AG09319 (cell line): ENCODE data around the gene UNC5C.

Experiments
- DNase-seq: peaks from one replicate; pipeline ENCODE4 v3.0.0-alpha.2; 2010; ENCODE audit warnings: low read depth; ENCODE audit errors: extremely low read depth
- CTCF ChIP-seq: IDR thresholded peaks from 2 replicates; pipeline ENCODE4 v1.5.1; 2011; ENCODE audit warnings: low read depth, mild to moderate bottlenecking, inconsistent platforms, low read length, moderate library complexity

UNC5C gene

DNA sequence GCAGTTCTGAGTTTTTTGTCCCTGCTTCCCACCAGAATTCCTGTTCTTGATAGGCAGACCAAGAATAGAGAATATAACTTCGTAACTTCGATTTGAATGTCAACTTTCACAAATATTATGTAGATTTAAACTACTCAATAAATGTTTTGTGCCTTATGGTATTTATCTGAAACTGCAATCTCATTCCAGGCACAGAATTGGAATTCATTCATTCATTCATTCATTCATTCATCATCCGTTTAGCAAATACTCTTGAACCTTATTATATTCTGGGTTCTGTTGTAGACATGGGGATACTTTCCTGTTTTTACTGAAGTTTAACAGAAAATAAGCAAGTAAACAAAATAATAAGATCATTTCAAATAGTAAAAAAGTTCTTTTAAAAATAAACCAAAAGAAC, 324.4 kb downstream of the UNC5C start:
- TF ChIP-seq CTCF = no peak
- DNase-seq = no peak

GRCh38 chr4:95220205-95221175, 328.3 kb downstream of the UNC5C start:
- no peak for DNase-seq

DNA sequence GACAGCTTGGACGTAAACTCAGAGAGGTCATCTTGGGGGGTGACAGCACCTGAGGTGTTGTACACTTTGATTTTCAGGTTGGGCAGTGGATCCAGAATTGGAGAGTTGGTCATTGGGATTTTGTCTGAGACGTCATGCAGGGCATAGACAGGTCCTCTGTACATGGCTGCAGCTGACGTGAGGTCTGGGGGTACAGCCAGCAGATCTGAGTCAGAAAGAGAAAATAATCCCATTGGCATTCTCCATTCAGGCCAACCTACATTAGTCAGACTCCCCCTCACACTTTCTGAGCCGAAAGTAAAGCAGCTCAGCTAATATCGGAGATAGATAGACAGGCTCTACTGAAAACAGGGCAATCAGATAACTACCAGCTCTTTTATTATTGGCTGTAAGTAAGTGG, 329.7 kb downstream of the UNC5C start:
- DNase-seq = no peak
- no peak for TF ChIP-seq CTCF

More at GRCh38 chr4:95220205-95221175, 328.3 kb downstream of the UNC5C start:
- TF ChIP-seq CTCF = no peak

DNA sequence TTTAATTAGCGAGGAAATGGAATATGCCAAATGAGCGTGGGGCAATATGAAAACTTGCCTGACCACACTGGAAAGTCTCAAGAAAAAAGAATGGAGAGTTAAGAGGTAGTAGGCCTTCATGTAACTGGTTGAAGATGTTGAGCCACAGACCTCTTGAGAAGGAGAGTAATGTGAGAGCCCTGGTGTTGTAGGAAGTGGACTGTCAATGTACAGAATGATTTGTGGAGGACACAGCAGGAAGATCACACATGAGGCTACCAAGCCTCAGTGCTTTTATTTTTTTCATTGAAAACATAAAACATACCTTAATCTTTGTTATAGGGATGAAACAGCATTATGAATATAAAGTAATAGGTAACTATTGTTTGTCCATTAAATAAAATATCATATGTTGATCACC, 331.6 kb downstream of the UNC5C start:
- no peak for DNase-seq
- no peak for TF ChIP-seq CTCF

- no peak for DNase-seq
- TF ChIP-seq CTCF = no peak
Observed at GRCh38 chr4:95216636-95217035, 332.1 kb downstream of the UNC5C start.

DNA sequence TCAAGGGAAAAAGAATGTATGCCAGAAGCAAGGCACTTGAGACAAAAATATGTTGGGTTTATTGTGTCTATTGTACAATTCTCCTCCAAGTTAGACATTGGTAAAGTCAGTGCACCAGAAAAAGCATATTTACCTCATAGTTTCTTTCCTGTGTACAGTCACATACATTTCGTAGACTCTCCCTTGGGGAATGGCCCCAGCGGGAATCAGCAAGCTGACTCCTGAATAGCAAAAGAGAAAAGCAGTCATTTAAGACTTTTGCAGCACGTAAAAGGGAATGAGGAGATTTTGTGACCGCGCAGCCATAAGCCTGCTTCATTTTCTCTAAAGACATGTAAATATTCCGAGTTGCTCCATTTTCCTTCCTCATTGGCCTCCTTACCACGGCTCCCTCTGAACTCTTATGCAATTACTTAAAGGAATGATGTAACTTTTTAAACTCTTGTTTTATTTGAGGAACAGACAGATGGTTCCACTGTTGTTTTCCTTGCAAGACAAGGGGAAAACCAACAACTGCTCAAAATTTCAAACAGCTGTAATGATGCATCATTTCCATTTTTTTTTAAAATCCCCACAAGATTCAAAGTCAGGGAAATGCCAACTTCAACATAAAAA, 332.7 kb downstream of the UNC5C start:
- TF ChIP-seq CTCF = no peak
- no peak for DNase-seq

DNA sequence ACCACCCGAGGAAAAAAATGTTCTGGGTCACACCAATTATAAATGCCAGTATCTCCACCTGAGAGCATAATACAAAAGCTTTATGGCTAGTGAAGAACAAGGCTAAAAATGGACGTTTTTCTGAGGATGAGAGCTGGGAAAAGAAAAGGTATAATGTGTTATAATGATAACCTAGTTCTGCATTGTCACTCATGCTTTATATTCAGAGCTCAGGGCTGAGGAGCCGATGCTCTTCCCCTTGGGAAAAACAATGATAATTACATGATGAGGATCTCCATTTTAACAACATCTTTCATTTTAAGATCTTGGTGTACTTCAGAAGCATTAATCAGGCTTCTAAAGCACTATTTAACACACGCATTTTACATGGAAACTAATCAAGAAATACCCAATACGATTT, 333.7 kb downstream of the UNC5C start:
- no peak for DNase-seq
- TF ChIP-seq CTCF = no peak
